Left ventricle myocardium superior (tissue), 1 donor: ENCODE measurements around the gene VAC14. TPM values are rescaled to one million over a fixed set of nuclear protein-coding genes. Genes with fewer than 3 reads are reported as not detected.

ENCODE experiments used
- ATAC-seq: fragments of 200-7000 bp; cut with Tn5 transposase; one replicate; pipeline ENCODE4 v1.9.1; 2020; ENCODE audit warnings: mild to moderate bottlenecking, moderate library complexity
- DNase-seq: peaks from one replicate; pipeline ENCODE4 v3.0.0-alpha.2; 2020
- intact Hi-C: fragments of 100-400 bp; cut with micrococcal nuclease; formaldehyde crosslinking; loops from one replicate; pipeline ENCODE4 v1.11.0; 2022
- total RNA-seq: library from RNA; stranded (reverse); fragmentation: NEBNext Ultra II Directional; extraction: Animal tissue kit (Norgen Biotek cat#: 25700); gene quantifications from one replicate; pipeline ENCODE4 v1.2.1, GENCODE V29; 2021
- donor health status: DM: no; HTN: yes; CAD: no; lungs with severe emphysema.

Gene VAC14
- total RNA-seq, 1 donor from 2014 or later = 20.4 TPM

DNA sequence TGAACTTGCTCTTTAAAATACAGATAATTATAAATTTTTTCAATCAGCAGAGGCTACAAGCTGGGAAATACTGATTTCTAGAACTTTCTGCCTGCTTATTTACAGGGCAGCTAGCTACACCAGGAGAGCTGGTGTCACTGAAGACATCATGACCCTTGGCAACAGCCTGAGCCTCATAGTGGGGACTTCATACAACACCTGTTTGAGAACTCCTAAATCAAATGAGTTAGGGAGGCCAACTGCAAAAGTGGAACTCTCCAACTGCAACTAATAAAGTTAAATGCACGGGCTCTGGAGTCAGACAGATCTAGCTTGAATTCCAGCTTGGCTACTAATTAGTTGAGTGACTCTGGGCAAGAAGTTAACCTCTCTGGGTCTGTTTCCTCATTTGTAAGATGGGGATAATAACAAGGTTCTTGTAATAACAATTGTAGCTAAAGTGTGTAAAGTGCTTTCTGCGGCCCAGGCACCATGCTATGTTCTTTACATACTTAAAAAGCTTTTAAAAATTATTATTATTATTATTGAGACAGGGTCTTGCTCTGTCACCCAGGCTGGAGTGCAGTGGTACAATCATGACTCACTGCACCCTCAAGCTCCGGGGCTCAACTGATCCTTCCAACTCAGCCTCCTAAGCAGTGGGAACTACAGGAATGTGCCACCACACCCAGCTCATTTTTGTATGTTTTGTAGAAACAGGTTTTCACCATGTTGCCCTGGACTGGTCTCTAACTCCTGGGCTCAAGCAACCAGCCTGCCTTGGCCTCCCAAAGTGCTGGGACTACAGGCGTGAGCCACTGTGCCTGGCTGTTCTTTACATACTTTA is 33.4 kb downstream of the VAC14 start:
- DNase-seq = no peak
- intact Hi-C loops = no loop called here
- no peak for ATAC-seq

- intact Hi-C loops = no loop called here
- ATAC-seq (no peak), DNase-seq (no peak)
These were observed 34.3 kb downstream of the VAC14 start for GRCh38 chr16:70766658-70767057.

GRCh38 chr16:70766176-70766575 is 34.8 kb downstream of the VAC14 start:
- intact Hi-C loops = no loop called here
- peak; percentile 21 for ATAC-seq
- DNase-seq = no peak

DNA sequence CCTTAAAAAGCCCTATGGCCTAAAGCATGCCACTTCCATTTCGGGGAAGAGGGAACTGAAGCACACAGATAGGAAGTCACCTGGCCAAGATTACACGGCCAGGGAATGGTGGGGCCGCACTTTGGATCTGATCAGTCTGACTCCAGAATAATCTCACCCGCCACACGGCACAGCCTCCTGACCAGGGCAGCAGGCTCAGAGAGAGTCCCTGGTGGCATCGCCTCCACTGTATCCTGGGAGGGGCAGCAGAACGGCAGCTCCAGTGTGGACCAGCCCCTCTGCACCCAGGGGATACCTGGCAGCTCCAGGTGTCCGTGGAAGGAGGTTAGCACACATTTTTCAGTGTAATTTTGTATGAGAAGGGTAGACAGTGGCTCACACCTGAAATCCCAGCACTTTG is 35.5 kb downstream of the VAC14 start:
- ATAC-seq (no peak), DNase-seq (no peak)
- intact Hi-C loops = no loop called here

GRCh38 chr16:70764632-70765031 is 36.3 kb downstream of the VAC14 start:
- ATAC-seq (no peak), DNase-seq (no peak)
- intact Hi-C loops = no loop called here

GRCh38 chr16:70760221-70760620 is 40.7 kb downstream of the VAC14 start:
- intact Hi-C loops = no loop called here
- DNase-seq (no peak), ATAC-seq (no peak)

DNA sequence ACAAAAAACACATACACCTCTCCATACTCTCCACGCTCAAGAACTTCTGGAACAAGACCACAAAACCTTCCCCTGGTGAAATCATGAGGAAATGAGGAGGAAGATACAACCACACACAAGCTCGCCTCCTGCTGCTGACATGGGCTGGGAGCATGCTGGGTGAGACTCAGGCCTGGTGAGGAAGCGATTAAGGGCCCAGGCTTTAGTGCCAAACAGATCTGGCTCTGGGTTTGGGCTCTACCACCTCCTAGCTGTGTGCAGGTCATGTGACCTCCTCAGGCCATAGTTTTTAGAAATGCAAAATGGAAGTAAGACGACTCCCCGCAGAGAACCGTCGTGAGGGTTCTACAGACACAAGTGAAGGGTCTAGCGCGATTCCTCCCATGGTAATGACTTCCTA is 41.3 kb downstream of the VAC14 start:
- intact Hi-C loops = no loop called here
- no peak for ATAC-seq
- peak; percentile 2 for DNase-seq

DNA sequence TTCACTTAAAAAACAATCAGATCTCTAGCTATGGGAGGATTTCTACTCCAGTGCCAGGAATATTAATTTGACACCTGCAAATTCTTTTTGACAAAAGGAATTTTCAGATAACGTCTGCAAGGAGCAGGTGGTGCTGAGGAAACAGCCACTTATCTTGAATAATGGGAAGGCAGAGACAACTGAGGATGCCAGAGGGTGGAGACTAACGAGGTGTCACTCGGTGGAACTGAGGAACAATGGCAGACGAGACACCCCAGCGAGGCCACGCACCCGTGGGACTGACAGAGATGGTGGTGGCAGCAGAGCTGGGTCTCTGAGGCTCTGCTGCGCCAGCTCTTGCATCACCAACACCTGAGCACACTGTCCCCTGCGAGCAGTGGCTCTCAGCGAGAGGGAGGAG is 42.2 kb downstream of the VAC14 start:
- ATAC-seq = no peak
- intact Hi-C loops = no loop called here
- DNase-seq = peak; percentile 2

DNA sequence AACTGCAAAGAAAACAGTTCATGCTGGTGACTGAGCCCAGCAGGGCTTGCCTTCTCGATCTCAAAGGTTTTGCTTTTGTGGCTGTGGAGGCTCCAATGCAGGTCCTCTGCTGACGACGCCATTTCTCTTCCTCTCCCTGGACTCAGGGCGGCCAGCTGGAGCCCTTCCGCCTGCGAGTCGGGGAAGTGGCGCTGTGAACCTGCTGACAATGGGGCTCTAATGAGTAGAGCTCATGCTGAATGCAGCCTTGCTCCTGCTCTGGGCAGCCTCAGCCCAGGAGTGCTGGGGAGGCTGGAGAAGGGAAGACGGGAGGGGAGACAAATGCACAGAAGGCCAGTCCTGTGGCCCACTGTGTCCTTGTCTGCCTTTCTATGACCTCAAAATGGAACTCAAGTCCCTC is 43.8 kb downstream of the VAC14 start:
- intact Hi-C loops = no loop called here
- no peak for ATAC-seq
- no peak for DNase-seq

DNA sequence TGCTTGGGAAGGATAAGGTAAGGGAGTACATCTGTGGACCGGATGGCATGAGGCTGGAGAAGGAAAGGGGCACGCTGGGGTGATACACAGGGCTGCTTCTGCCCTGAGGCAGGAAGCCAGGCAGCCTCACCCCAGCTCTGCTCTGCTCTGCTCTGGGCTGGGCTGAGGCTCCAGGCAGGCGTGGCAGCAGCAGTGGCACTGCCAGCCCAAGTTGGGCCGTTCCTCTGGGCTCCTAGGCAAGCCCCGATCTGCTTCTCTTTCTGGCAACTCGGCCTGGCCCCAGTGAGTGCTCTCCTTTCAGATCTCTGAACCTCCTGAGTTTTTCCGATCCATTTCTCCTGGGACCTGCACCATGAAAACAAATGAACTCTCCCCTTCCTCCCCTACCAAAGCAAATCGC is 44.9 kb downstream of the VAC14 start:
- ATAC-seq = no peak
- intact Hi-C loops = no loop called here
- no peak for DNase-seq

- DNase-seq = no peak
- no peak for ATAC-seq
- intact Hi-C loops = no loop called here
These were observed 45.9 kb downstream of the VAC14 start for GRCh38 chr16:70754851-70755600.

DNA sequence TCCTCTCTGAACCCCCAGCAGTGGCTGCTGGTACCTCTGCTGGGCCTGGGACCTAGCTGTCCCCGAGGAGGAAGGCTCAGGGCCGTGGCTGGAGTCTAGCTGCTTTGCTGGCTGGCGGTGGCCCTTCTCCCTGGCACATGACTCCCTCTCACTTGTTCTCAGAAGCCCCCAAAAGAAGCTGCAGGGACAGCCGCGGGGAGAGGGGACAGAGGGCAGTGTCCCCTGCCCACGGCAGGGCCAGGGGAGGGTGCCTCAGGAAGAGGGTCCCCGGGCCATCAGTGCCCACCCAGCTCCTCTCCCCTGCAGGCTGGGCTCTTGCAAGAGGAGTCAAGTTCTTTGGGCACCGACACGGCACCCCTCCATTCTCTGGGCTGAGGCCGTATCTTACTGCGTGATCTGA is 46.6 kb downstream of the VAC14 start:
- no peak for DNase-seq
- intact Hi-C loops = no loop called here
- ATAC-seq = no peak

GRCh38 chr16:70753694-70754325 is 47.1 kb downstream of the VAC14 start:
- intact Hi-C loops = no loop called here
- no peak for ATAC-seq
- DNase-seq = no peak

GRCh38 chr16:70753228-70753627 is 47.7 kb downstream of the VAC14 start:
- no peak for DNase-seq
- intact Hi-C loops = no loop called here
- no peak for ATAC-seq

- DNase-seq (no peak), ATAC-seq (no peak)
- intact Hi-C loops = no loop called here
These were observed 48.5 kb downstream of the VAC14 start for GRCh38 chr16:70752426-70752825.

GRCh38 chr16:70751593-70751992 is 49.4 kb downstream of the VAC14 start:
- intact Hi-C loops = no loop called here
- DNase-seq (no peak), ATAC-seq (no peak)

GRCh38 chr16:70750893-70751467 is 50.0 kb downstream of the VAC14 start:
- intact Hi-C loops = no loop called here
- DNase-seq (peak; percentile 81), ATAC-seq (peak; percentile 71)

GRCh38 chr16:70749681-70750601 is 51.0 kb downstream of the VAC14 start:
- DNase-seq (peak; percentile 57), ATAC-seq (no peak)
- intact Hi-C loops = no loop called here
